Measurements from ENCODE around the gene FAHD1.

- TF ChIP-seq CTCF (conservative IDR thresholded peaks at IDR 0.05; ENCODE audit: low read length) = no peak
- TF ChIP-seq EZH2phosphoT487 (IDR thresholded peaks at IDR 0.05; ENCODE audit: borderline replicate concordance, low read depth, low read length) = no peak
Observed at GRCh38 chr16:1877089-1877488, 50.1 kb downstream of the FAHD1 start.
